GM21825 (cell line): ENCODE results near the gene CCDC154.
"Not testable (repeated sequence)": the region's sequence is repeated elsewhere in the genome, so short reads cannot be mapped to it uniquely, and the experiment has no call there.

Experiments
- ATAC-seq: cut with Tn5 transposase; IDR thresholded peaks from one replicate; pipeline ENCODE4 v1.9.1; 2021; ENCODE audit warnings: mild to moderate bottlenecking, moderate library complexity; ENCODE audit not compliant: unreplicated experiment

CCDC154 gene

GRCh38 chr16:1439699-1440074 is 4.7 kb downstream of the CCDC154 start:
- ATAC-seq, result not testable (repeated sequence)

DNA sequence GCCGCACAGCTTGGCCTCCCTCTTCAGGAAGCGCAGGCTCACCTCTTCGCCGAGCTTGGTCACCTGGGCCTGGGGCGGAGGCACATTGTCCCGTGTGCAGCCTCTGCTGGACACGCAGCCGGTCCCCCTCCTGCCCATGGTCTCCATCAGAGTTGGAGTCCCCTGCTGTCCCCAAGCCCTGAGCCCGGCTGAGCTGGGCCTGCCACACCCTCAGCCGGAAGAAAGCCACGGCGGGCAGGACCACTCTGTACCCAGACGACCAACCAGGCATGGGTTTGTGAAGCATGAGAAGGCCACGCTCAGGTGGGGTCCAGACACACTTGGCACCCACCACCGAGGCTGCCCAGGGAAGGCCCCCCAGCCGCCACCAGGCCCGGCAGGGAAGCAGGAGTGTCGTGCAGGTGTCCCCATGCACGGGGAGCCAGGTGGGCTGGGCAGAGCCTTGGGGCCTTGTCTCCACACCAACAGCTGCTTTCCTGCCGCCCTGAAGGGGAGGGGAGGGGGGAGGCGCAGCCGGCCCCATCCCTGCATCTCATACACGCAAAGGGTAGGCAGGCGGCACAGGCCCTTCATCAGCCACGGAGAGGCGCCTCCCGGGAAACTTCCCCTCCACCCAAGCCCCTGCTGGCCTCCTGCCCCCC is 5.2 kb downstream of the CCDC154 start:
- no peak for ATAC-seq

GRCh38 chr16:1438229-1439057 is 5.9 kb downstream of the CCDC154 start:
- ATAC-seq, result no peak

- ATAC-seq, result no peak
Observed at GRCh38 chr16:1437606-1438005, 6.8 kb downstream of the CCDC154 start.

- ATAC-seq, result no peak
Observed at GRCh38 chr16:1436731-1437355, 7.5 kb downstream of the CCDC154 start.

DNA sequence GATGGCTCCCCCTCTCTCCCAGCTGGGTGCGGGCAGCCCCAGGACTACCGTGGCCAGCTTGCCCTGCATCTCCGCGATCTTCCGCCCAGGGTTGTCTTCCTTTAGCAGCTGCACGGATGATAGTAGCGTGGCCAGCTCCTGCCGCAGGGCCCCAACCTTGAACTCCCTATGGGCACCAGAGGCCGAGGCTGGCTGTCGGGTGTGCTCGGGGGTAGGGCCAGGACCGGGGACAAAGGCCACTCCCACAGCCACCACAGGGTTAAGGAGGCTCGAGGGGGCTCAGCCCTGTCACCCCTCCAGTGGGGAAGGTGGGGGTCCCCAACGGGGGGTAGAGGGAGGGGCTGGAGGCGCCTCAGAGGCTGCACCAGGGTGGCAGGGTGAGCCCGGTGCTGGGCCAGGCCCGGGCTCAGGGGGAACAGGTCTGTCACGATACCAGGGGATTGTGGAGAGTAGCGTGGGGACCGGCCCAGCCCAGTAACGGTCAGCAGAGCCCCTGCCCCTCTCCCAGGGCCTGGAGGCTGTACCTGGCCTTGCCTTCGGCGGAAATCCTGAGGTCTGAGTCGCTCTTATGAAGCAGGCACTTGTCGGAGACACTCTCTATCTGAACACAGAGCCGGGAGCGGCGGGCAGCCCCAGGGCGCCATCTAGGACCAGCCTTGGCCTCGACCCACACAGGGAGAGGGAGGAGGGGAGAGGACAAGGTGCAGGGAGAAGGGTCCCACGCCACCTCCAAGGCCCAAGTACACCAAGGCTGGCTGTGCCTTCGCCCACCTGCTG is 8.2 kb downstream of the CCDC154 start:
- no peak for ATAC-seq

DNA sequence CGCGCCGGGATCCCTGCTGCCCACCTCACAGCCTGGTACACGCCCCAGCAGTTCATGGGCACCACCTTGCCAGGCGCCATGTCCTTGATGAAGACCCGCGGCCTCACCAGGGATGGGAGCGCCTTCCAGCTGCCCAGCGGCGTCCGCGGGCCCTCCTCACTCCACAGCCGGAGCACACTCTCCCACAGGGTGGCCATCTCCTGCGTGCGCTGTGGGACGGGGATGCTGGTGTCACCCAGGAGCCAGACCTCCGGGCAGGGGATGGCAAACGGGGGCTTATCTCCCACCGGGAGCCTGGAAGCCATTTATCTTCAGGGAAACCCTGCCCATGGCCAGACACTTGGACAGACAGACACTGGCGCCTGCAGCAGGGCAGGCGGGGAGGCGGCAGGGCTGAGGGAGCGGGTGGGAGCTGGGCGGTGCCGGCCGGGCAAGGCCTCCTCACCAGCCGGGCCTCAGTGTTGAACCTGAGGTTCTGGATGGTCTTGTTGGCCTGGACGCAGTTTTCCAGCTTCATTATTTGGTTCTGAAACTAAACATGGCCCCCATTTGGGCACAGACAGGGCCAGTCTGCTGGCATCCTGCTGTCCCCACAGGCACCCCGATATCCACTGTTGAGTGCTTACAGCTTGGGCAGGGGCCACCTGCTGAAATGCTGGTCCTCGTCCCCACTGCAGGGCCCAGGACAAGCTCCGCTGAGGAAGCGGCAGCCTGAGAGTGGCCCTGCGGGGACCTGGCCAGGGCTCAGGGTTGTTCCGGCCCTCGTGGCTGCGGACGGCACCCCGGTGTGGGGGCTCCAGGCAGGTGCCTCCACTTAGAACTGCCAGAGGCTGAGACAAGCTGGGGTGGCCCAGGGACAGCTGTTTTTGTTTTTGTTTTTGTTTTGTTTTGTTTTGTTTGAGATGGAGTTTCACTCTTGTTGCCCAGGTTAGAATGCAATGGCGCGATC is 9.4 kb downstream of the CCDC154 start:
- no peak for ATAC-seq

DNA sequence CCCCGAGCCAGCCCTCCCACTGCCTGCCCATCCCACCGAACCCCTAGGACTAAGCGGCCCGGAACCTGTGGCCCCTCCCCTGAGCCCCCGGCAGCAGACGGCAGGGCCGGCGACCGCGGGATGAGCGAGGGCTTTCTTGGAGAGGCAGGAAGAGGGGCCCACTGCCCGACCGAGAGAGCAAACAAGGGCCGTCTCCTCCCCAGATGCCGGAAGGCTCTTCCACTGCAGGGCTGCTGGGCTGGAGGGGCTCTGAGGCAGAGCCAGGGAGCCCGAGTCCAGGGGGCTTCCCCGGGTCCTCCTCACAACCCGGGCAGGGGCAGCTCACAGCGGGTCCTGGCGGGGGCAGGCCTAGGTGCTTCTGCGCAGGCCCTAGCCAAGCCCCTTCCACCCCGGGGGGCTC is 10.6 kb downstream of the CCDC154 start:
- ATAC-seq, result no peak

DNA sequence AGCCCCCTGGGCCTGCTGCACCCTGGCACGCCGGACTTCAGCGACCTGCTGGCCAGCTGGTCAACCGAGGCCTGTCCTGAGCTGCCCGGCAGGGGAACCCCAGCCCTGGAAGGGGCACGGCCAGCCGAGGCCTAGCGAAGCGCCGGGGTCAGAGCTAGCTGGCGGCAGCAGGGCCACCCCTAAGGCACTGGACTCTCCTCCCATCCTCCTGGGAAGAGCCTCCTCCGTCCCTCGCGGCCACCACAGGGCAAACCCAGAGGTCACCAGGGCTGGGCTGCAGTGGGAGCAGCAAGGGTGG is 11.1 kb downstream of the CCDC154 start:
- no peak for ATAC-seq

DNA sequence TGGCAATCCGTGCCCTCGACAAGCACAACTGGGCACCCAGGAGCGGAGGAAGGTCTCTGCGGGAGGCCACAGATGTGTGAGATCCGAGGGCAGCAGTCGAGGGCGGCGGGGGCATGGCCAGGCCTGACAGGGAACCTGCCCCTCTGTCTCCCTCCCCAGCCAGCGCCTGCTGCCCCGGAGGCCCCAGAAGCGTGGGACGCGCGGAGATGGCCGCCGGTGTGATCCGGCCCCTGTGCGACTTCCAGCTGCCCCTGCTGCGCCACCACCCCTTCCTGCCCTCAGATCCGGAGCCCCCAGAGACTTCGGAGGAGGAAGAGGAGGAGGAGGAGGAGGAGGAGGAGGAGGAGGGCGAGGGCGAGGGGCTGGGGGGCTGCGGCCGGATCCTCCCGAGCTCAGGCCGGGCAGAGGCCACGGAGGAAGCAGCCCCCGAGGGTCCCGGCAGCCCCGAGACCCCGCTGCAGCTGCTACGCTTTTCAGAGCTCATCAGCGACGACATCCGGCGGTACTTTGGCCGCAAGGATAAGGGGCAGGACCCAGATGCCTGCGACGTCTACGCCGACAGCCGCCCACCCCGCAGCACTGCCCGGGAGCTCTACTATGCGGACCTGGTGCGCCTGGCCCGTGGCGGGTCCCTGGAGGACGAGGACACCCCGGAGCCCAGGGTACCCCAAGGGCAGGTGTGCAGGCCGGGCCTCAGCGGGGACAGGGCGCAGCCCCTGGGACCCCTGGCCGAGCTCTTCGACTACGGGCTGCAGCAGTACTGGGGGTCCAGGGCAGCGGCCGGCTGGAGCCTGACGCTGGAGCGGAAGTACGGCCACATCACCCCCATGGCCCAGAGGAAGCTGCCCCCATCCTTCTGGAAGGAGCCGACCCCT is 11.7 kb downstream of the CCDC154 start:
- no peak for ATAC-seq

DNA sequence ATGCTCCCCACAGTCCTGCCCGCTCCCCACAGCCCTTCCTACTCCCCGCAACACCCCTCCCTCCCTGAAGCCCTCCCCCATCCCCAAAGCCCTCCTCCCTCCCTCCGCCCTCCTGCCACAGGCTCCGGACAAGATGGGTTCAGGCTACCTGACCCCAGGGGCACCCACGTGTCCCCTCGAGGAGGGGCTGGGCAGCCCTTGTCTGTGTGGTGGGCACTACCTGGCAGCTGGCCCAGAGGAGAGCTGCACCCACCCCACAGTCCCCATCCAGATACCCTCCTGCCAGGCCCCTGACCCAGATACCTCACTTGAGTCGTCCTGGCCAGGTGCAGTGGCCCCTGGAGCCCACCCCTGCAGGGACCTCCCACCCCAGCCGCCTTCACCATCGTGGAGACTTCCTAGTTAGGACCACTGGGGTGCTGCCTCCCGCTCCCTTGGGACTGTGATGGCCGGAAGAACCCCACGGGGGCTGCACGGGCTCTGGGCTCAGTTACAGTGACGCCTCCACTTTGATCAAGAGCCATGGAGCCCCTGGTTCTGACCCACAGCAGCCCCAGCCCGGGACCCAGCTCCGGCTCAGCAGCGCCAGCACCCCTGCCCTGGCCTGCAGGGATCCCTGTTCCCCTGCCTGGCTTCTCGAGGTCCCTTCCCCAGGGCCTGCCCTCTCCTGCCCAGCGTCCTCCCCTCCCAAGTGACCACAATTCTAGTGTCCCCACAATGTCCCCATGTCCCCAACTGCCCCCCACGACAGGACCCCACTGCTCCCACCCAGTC is 12.7 kb downstream of the CCDC154 start:
- ATAC-seq, result no peak

DNA sequence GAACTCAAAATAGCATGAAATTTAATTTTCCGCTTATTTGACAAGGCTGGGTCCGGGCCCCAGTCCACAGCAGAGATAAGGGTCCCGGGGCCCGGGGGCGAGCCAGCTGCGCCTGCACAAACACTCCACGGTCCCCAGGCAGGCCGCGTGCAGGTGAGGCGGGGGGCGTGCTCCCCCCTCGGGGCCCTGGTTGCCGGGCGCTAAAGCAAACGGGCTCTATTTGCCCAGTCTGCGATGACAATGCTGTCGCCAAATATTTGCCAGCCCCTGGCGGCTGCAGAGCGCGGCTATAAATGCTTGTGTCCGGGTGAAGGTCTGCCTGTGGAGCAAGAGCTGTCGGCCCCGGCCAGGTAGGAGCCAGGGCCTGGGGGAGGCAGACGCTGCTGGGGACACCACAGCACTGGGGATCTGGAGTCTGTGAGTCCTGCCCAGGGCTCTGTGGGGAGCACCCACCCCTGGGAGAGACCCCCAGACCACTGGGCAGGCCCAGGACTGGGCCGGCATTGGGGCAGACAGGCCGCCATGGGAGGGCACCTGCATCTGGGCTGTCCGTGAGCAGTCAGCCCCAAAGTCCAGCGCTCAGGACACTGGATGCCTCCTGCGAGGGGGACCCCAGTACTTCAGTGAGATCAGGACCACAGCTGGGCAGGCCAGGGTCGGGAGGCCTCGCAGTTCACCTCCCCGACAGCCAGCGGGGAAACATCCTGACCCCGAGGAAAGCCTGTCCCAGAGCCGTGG is 13.4 kb downstream of the CCDC154 start, which contains the start of gene PERCC1:
PERCC1 (plus strand) TSS at position 320 of the 738 bp plus-strand sequence. CDS start 1,516 bp downstream, outside the sequence.
- ATAC-seq, result no peak

GRCh38 chr16:1430214-1430758 is 14.1 kb downstream of the CCDC154 start:
- no peak for ATAC-seq

GRCh38 chr16:1429631-1430030 is 14.7 kb downstream of the CCDC154 start:
- no peak for ATAC-seq

DNA sequence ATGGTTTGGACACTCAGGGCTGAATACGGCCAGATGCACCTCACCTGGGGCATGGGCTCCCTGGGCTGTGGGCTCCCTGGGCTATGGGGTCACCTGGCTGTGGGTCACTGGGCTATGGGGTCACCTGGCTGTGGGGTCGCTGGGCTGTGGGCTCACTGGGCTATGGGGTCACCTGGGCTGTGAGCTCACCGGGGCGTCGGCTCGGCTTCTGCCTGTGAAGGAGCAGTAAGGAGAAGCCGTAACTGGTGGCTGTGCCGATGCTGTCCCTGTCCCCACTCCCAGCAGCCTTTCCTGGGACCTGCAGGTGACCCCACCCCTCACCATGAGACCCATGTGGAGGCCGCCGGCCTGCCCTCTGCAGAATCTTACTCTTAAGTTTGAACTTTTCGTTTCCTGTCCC is 15.3 kb downstream of the CCDC154 start:
- ATAC-seq, result no peak

DNA sequence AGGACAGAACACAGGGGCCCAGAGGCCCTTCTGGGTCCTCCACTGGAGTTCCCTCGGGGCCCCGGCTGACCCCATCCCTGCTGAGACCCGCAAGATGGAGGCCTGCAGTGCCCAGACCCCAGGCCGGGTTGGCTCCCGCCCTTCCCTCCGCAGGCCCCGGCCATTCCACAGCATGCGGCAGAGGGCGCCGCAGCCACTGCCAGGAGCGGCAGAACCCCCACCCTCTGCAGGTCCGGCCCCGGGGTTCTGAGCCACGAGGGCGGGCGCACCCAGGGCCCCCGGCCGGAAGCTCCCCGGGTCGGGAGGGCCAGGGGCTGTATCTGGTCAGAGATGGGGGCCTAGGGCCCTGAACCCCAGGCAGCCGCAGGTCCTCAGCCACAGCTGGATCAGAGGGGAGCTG is 15.8 kb downstream of the CCDC154 start:
- no peak for ATAC-seq
